ENCODE measurements around the gene TANC1.

The TANC1 gene

DNA sequence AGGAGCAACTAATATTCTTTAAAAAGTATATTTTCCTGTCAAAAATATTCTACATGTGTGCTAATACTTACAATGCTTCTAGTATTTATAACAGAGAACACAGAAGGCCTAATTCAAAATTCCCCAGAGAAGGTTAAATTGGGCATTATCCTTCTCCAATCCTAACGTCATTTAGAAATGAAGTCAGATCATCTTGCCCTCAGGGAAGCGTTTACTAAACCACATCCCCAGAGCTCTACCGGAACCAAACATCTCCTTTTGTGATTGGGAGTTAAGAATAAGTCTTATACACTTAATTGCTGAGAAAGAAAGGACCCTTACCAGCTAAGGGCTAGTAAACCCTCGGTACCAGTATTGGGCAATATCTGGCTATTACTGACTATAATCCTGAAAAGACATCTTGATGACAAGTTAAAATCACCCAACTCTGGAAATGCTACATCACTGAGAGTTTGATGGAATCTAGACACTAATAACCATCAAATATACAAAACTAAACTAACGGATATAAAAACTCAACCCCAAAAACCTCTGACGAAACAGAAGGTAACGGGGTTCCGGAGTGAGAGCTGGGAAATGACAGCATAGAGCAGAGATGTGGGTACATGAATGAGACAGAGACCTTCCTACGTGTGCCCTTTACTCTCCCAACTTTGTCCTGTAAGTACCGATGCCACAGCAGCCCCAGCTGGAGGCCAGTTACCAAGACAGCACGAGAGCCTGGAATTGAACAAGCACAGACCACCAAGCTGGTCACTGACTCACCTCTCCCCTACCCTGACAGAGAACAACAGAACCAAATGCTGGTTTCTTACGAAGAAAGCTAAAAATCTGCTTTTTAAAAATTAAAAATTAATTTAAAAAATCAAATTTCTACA lies 283.1 kb downstream of the TANC1 start:
- Histone ChIP-seq H3K9me3 (no peaks in the 10 kb centered on the region), H3K36me3 (no peaks in the 10 kb centered on the region), H3K27ac (no peak overlapping the region), H3K4me3 (ENCODE audit: low read depth in 1 of 2, low read length in 1 of 2) (no peak overlapping the region), H3K4me1 (ENCODE audit: control insufficient read depth in 1 of 2, insufficient read depth in 1 of 2, low read depth in 1 of 2, low read length in 1 of 2) (peaks cover 19 to 23% of the 10 kb centered on the region in 2 experiments), H3K27me3 (no peaks in the 10 kb centered on the region)
- TF ChIP-seq CTCF (IDR thresholded peaks at IDR 0.05) = no peak

- no peak overlapping the region for H3K4me3 ChIP-seq (ENCODE audit: low read depth in 1 of 2, low read length in 1 of 2)
- H3K27ac ChIP-seq = no peak overlapping the region
- no peak for TF ChIP-seq CTCF (IDR thresholded peaks at IDR 0.05)
- peaks cover 19 to 23% of the 10 kb centered on the region in 2 experiments for H3K4me1 ChIP-seq (ENCODE audit: control insufficient read depth in 1 of 2, insufficient read depth in 1 of 2, low read depth in 1 of 2, low read length in 1 of 2)
- no peaks in the 10 kb centered on the region for H3K27me3 ChIP-seq
- H3K36me3 ChIP-seq = no peaks in the 10 kb centered on the region
- H3K9me3 ChIP-seq = no peaks in the 10 kb centered on the region
Observed at GRCh38 chr2:159252905-159253304, 284.5 kb downstream of the TANC1 start.

DNA sequence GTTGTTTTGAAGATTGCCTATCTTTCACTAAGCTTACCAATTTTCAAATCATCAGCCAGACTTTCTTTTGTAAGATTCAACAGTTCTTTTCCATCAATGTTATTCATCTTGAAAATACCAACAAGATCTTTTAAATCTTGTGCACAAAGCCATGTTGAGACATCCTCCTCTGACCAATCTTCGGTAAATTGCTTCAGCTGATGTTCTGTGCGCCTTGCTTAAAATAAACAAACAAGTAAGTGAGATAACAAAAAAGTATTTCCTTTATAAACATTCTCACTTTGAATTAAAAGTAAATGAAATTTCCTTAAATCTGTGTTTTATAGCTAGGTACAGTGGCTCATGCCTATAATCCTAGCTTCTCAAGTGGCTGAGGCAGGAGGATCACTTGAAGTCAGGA lies 287.7 kb downstream of the TANC1 start:
- no peak for TF ChIP-seq CTCF (IDR thresholded peaks at IDR 0.05)

GRCh38 chr2:159262226-159262625 lies 293.8 kb downstream of the TANC1 start:
- no peak overlapping the region for H3K4me3 ChIP-seq (ENCODE audit: low read depth in 1 of 2, low read length in 1 of 2)
- H3K27ac ChIP-seq = no peak overlapping the region
- TF ChIP-seq CTCF (IDR thresholded peaks at IDR 0.05) = no peak
- H3K27me3 ChIP-seq = no peaks in the 10 kb centered on the region
- H3K4me1 ChIP-seq (ENCODE audit: control insufficient read depth in 1 of 2, insufficient read depth in 1 of 2, low read depth in 1 of 2, low read length in 1 of 2) = no peaks in the 10 kb centered on the region
- no peaks in the 10 kb centered on the region for H3K9me3 ChIP-seq
- peaks cover 4% of the 10 kb centered on the region for H3K36me3 ChIP-seq

More for the DNA sequence above, 287.7 kb downstream of the TANC1 start:
- no peak overlapping the region for H3K4me3 ChIP-seq (ENCODE audit: low read depth in 1 of 2, low read length in 1 of 2)
- H3K4me1 ChIP-seq (ENCODE audit: control insufficient read depth in 1 of 2, insufficient read depth in 1 of 2, low read depth in 1 of 2, low read length in 1 of 2) = peaks cover 2 to 4% of the 10 kb centered on the region in 2 experiments
- peaks cover 4% of the 10 kb centered on the region for H3K36me3 ChIP-seq
- no peaks in the 10 kb centered on the region for H3K9me3 ChIP-seq
- no peaks in the 10 kb centered on the region for H3K27me3 ChIP-seq
- H3K27ac ChIP-seq = no peak overlapping the region

GRCh38 chr2:159262904-159263303 lies 294.5 kb downstream of the TANC1 start:
- peaks cover 4% of the 10 kb centered on the region for H3K36me3 ChIP-seq
- no peaks in the 10 kb centered on the region for H3K9me3 ChIP-seq
- no peak overlapping the region for H3K27ac ChIP-seq
- no peak for TF ChIP-seq CTCF (IDR thresholded peaks at IDR 0.05)
- no peaks in the 10 kb centered on the region for H3K4me1 ChIP-seq (ENCODE audit: control insufficient read depth in 1 of 2, insufficient read depth in 1 of 2, low read depth in 1 of 2, low read length in 1 of 2)
- no peaks in the 10 kb centered on the region for H3K27me3 ChIP-seq
- H3K4me3 ChIP-seq (ENCODE audit: low read depth in 1 of 2, low read length in 1 of 2) = no peak overlapping the region
